HCT116 (cell line): Measurements from ENCODE around the gene CREBL2. TPM values are rescaled to one million over a fixed set of nuclear protein-coding genes. Genes with fewer than 3 reads are reported as not detected.

ENCODE experiments used
- ATAC-seq: fragments of 200-7000 bp; cut with Tn5 transposase; 2 replicates; pipeline ENCODE4 v1.9.1; 2020; ENCODE audit warnings: mild to moderate bottlenecking, moderate library complexity
- BruUV-seq: library from RNA; stranded (reverse); fragments of 400-500 nt; replicated peaks from 2 replicates; lab custom pipeline; 2021; lab: Mats Ljungman, UMichigan
- CTCF ChIA-PET: fragments of 300-600 bp; sonication (Branson Sonifier 250); formaldehyde crosslinking; loops from one replicate; lab custom pipeline; 2021; ENCODE audit warnings: antibody characterized with exemption; lab: Charles Lee
- POLR2A ChIA-PET: fragments of 300-600, 350-600 bp; sonication (Branson Sonifier 250); formaldehyde crosslinking; loops from one replicate; lab custom pipeline; 2021; ENCODE audit warnings: antibody characterized with exemption; lab: Charles Lee
- RAD21 ChIA-PET, 2 experiments: fragments of 300-600 bp; sonication (Branson Sonifier 250); formaldehyde crosslinking; loops; one replicate each; lab custom pipeline; 2023; ENCODE audit warnings: low total read pairs in 2 of 2; ENCODE audit not compliant: uncharacterized antibody in 2 of 2, unreplicated experiment in 2 of 2, low non-redundant PET in 1 of 2; lab: Charles Lee
- DNase-seq: peaks from one replicate; pipeline ENCODE4 v3.0.0-alpha.2; 2010; ENCODE audit warnings: low read depth, low spot score
- H2AFZ ChIP-seq: fragments of 200-600 bp; shearing (Covaris generic), sonication (generic); 2 replicates; pipeline ENCODE4 v1.6.1; 2017; ENCODE audit warnings: low read depth, mixed run types, mixed read lengths, antibody characterized with exemption, low read length; ENCODE audit not compliant: poor library complexity, severe bottlenecking
- H3K27ac ChIP-seq: 2 replicates; pipeline ENCODE4 v1.5.1; 2012; ENCODE audit warnings: low read depth, low read length
- H3K27me3 ChIP-seq: fragments of 200-600 bp; sonication (generic); 2 replicates; pipeline ENCODE4 v1.6.1; 2016; ENCODE audit warnings: mixed run types, low read length, mixed read lengths; ENCODE audit not compliant: insufficient read depth
- H3K36me3 ChIP-seq, 2 experiments: fragments of 200-500 bp in 1 of 2; fragments of 200-600 bp in 1 of 2; sonication (Bioruptor generic) in 1 of 2; sonication (generic) in 1 of 2; 2 replicates each; pipeline versions ENCODE4 v1.5.1 to v1.6.1; 2014 to 2016; ENCODE audit warnings: low read length in 2 of 2, inconsistent platforms in 1 of 2, mixed read lengths in 1 of 2, mixed run types in 1 of 2; ENCODE audit not compliant: insufficient read depth in 2 of 2, control insufficient read depth in 1 of 2
- H3K4me1 ChIP-seq, 2 experiments: fragments of 200-600 bp in 1 of 2; sonication (generic) in 1 of 2; 2 replicates each; pipeline versions ENCODE4 v1.5.1 to v1.6.1; 2012 to 2017; ENCODE audit warnings: low read length in 2 of 2, inconsistent platforms in 1 of 2, mild to moderate bottlenecking in 1 of 2, mixed read lengths in 1 of 2, mixed run types in 1 of 2, moderate library complexity in 1 of 2; ENCODE audit not compliant: insufficient read depth in 2 of 2, control insufficient read depth in 1 of 2
- H3K4me2 ChIP-seq: fragments of 200-600 bp; sonication (generic); 2 replicates; pipeline ENCODE4 v1.6.1; 2017; ENCODE audit warnings: mixed run types, low read length, mixed read lengths
- H3K4me3 ChIP-seq, 2 experiments: fragments of 200-600 bp in 1 of 2; sonication (generic) in 1 of 2; replicated peaks in 1 of 2; 2 replicates each; pipeline ENCODE4 v1.5.1; 2011 to 2016; ENCODE audit warnings: low read length in 2 of 2, control low read depth in 1 of 2, low read depth in 1 of 2, mild to moderate bottlenecking in 1 of 2, mixed read lengths in 1 of 2, mixed run types in 1 of 2
- H3K79me2 ChIP-seq: fragments of 200-600 bp; sonication (generic); 2 replicates; pipeline ENCODE4 v1.6.1; 2017; ENCODE audit warnings: mild to moderate bottlenecking, mixed run types, low read length, moderate library complexity, mixed read lengths; ENCODE audit not compliant: insufficient read depth
- H3K9ac ChIP-seq: fragments of 200-600 bp; sonication (generic); 2 replicates; pipeline ENCODE4 v1.6.1; 2016; ENCODE audit warnings: low read length, mixed read lengths
- H3K9me2 ChIP-seq: fragments of 200-600 bp; sonication (generic), shearing (Covaris generic); 2 replicates; pipeline ENCODE4 v1.6.1; 2017; ENCODE audit warnings: mixed run types, mild to moderate bottlenecking, moderate library complexity; ENCODE audit not compliant: insufficient read depth
- H3K9me3 ChIP-seq, 2 experiments: fragments of 200-500 bp in 1 of 2; fragments of 200-600 bp in 1 of 2; sonication (Bioruptor generic) in 1 of 2; sonication (generic) in 1 of 2; 2 replicates each; pipeline ENCODE4 v1.6.1; 2014 to 2017; ENCODE audit warnings: low read length in 2 of 2, mixed read lengths in 2 of 2, inconsistent platforms in 1 of 2, low read depth in 1 of 2, mild to moderate bottlenecking in 1 of 2, mixed run types in 1 of 2, moderate library complexity in 1 of 2; ENCODE audit not compliant: control insufficient read depth in 1 of 2, insufficient read depth in 1 of 2
- H4K20me1 ChIP-seq: fragments of 200-600 bp; sonication (generic), shearing (Covaris generic); 2 replicates; pipeline ENCODE4 v1.6.1; 2017; ENCODE audit warnings: mixed run types, mild to moderate bottlenecking, moderate library complexity; ENCODE audit not compliant: insufficient read depth
- CEBPB ChIP-seq: IDR thresholded peaks from 2 replicates; pipeline ENCODE4 v1.6.1; 2012; ENCODE audit warnings: low read depth
- EGR1 ChIP-seq: IDR thresholded peaks from 2 replicates; pipeline ENCODE4 v1.6.1; 2012; ENCODE audit warnings: low read depth
- ELF1 ChIP-seq: IDR thresholded peaks from 2 replicates; pipeline ENCODE4 v1.6.1; 2012; ENCODE audit warnings: low read depth, borderline replicate concordance
- EZH2 ChIP-seq: fragments of 200-600 bp; sonication (generic); IDR thresholded peaks from 2 replicates; pipeline ENCODE4 v1.6.1; 2017; ENCODE audit warnings: antibody characterized with exemption, mixed run types
- EZH2phosphoT487 ChIP-seq: fragments of 200-600 bp; IDR thresholded peaks from 2 replicates; pipeline ENCODE4 v1.6.1; 2018; ENCODE audit warnings: antibody characterized with exemption, borderline replicate concordance
- FOSL1 ChIP-seq: IDR thresholded peaks from 2 replicates; pipeline ENCODE4 v1.6.1; 2012; ENCODE audit warnings: low read depth
- JUND ChIP-seq: IDR thresholded peaks from 2 replicates; pipeline ENCODE4 v1.6.1; 2012
- POLR2AphosphoS5 ChIP-seq: IDR thresholded peaks from 2 replicates; pipeline ENCODE4 v1.6.1; 2011; ENCODE audit warnings: mild to moderate bottlenecking, low read depth, low read length, moderate library complexity
- SIN3A ChIP-seq: IDR thresholded peaks from 2 replicates; pipeline ENCODE4 v1.6.1; 2012; ENCODE audit warnings: low read depth
- TCF7L2 ChIP-seq: IDR thresholded peaks from 2 replicates; pipeline ENCODE4 v1.7.0; 2011; ENCODE audit warnings: borderline replicate concordance, inconsistent platforms; ENCODE audit not compliant: insufficient read depth, insufficient read length; ENCODE audit errors: extremely low read depth
- YY1 ChIP-seq: IDR thresholded peaks from 2 replicates; pipeline ENCODE4 v1.6.1; 2011; ENCODE audit warnings: low read length, low read depth, moderate library complexity, mild to moderate bottlenecking; ENCODE audit not compliant: insufficient replicate concordance; ENCODE audit errors: extremely low read depth
- ZNF274 ChIP-seq: fragments of 200-500 bp; sonication (Bioruptor generic); IDR thresholded peaks from 2 replicates; pipeline ENCODE4 v1.6.1; 2014; ENCODE audit warnings: mild to moderate bottlenecking, low read depth, low read length, inconsistent platforms
- intact Hi-C: fragments of 100-400 bp; cut with micrococcal nuclease; formaldehyde crosslinking; loops from 2 replicates; pipeline ENCODE4 v1.10.0; 2022
- total RNA-seq: library from RNA; stranded (reverse); gene quantifications from one replicate; pipeline ENCODE4 v1.2.1, GENCODE V29; 2021; ENCODE audit not compliant: unreplicated experiment
- TF ChIP-seq, protein P1 (sequence below): IDR thresholded peaks from 2 replicates; pipeline ENCODE4 v1.6.1; 2012
- TF ChIP-seq, protein P2 (sequence below): IDR thresholded peaks from 2 replicates; pipeline ENCODE4 v1.6.1; 2012
- TF ChIP-seq, protein P3 (sequence below), 3 experiments: fragments of 200-600 bp in 1 of 3; sonication (generic) in 1 of 3; IDR thresholded peaks in 2 of 3; conservative IDR thresholded peaks in 1 of 3; 2 replicates each; pipeline ENCODE4 v1.5.1; 2012 to 2017; ENCODE audit warnings: low read depth in 2 of 3, low read length in 2 of 3, antibody characterized with exemption in 1 of 3, borderline replicate concordance in 1 of 3, control low read depth in 1 of 3, mild to moderate bottlenecking in 1 of 3, mixed read lengths in 1 of 3, mixed run types in 1 of 3, moderate library complexity in 1 of 3; ENCODE audit not compliant: insufficient read depth in 1 of 3
- TF ChIP-seq, protein P4 (sequence below): IDR thresholded peaks from 2 replicates; pipeline ENCODE4 v1.6.1; 2012; ENCODE audit warnings: low read depth

CREBL2 gene
- total RNA-seq, 1 experiment from 2014 or later = 11.3 TPM

DNA sequence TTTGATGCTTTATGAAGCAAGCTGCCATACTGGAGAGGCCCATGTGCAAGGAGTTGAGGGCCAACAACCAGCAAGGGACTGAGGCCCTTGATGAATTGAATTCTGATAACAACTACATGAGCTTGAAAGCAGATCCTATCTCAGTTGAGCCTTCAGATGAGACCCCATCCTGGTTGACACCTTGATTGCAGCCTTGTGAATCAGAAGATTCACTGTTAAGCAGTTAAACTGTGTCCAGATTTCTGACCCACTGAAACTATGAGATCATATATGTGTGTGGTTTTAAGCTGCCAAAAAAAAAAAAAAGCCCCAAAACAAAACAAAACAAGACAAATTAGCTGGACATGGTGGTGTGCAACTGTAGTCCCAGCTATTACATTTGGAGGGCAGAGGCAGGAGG is 42.2 kb downstream of the CREBL2 start:
- DNase-seq (no peak), ATAC-seq (no peak)
- Histone ChIP-seq H3K4me1 (no peaks in the 10 kb centered on the region), H2AFZ (no peak overlapping the region), H4K20me1 (no peaks in the 10 kb centered on the region), H3K27ac (no peak overlapping the region), H3K9ac (no peak overlapping the region), H3K27me3 (no peaks in the 10 kb centered on the region), H3K9me2 (no peaks in the 10 kb centered on the region), H3K9me3 (peaks cover 4 to 11% of the 10 kb centered on the region in 2 experiments; a peak in 2 of 4 replicates), H3K36me3 (no peaks in the 10 kb centered on the region), H3K4me2 (no peak overlapping the region), H3K4me3 (no peak overlapping the region), H3K79me2 (no peaks in the 10 kb centered on the region)
- ChIA-PET POLR2A (no interaction called here), RAD21 (no interaction called here), CTCF (no interaction called here)
- intact Hi-C loops = no loop called here
- BruUV-seq = no TSS peak
- TF ChIP-seq, protein P1, sequence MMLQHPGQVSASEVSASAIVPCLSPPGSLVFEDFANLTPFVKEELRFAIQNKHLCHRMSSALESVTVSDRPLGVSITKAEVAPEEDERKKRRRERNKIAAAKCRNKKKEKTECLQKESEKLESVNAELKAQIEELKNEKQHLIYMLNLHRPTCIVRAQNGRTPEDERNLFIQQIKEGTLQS = no peak
- TF ChIP-seq TCF7L2 (no peak), YY1 (no peak), EZH2 (no peak), FOSL1 (no peak), SIN3A (no peak), EGR1 (no peak), POLR2AphosphoS5 (no peak), JUND (no peak), CEBPB (no peak), ZNF274 (no peak), EZH2phosphoT487 (no peak), ELF1 (no peak)
- TF ChIP-seq, protein P2, sequence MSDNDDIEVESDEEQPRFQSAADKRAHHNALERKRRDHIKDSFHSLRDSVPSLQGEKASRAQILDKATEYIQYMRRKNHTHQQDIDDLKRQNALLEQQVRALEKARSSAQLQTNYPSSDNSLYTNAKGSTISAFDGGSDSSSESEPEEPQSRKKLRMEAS = no peak
- TF ChIP-seq, protein P3, sequence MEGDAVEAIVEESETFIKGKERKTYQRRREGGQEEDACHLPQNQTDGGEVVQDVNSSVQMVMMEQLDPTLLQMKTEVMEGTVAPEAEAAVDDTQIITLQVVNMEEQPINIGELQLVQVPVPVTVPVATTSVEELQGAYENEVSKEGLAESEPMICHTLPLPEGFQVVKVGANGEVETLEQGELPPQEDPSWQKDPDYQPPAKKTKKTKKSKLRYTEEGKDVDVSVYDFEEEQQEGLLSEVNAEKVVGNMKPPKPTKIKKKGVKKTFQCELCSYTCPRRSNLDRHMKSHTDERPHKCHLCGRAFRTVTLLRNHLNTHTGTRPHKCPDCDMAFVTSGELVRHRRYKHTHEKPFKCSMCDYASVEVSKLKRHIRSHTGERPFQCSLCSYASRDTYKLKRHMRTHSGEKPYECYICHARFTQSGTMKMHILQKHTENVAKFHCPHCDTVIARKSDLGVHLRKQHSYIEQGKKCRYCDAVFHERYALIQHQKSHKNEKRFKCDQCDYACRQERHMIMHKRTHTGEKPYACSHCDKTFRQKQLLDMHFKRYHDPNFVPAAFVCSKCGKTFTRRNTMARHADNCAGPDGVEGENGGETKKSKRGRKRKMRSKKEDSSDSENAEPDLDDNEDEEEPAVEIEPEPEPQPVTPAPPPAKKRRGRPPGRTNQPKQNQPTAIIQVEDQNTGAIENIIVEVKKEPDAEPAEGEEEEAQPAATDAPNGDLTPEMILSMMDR (IDR thresholded peaks at IDR 0.05 in 2 of 3, conservative IDR thresholded peaks at IDR 0.05 in 1 of 3; ENCODE audit: borderline replicate concordance in 1 of 3, insufficient read depth in 1 of 3, low read depth in 2 of 3, low read length in 2 of 3) = no peak
- TF ChIP-seq, protein P4, sequence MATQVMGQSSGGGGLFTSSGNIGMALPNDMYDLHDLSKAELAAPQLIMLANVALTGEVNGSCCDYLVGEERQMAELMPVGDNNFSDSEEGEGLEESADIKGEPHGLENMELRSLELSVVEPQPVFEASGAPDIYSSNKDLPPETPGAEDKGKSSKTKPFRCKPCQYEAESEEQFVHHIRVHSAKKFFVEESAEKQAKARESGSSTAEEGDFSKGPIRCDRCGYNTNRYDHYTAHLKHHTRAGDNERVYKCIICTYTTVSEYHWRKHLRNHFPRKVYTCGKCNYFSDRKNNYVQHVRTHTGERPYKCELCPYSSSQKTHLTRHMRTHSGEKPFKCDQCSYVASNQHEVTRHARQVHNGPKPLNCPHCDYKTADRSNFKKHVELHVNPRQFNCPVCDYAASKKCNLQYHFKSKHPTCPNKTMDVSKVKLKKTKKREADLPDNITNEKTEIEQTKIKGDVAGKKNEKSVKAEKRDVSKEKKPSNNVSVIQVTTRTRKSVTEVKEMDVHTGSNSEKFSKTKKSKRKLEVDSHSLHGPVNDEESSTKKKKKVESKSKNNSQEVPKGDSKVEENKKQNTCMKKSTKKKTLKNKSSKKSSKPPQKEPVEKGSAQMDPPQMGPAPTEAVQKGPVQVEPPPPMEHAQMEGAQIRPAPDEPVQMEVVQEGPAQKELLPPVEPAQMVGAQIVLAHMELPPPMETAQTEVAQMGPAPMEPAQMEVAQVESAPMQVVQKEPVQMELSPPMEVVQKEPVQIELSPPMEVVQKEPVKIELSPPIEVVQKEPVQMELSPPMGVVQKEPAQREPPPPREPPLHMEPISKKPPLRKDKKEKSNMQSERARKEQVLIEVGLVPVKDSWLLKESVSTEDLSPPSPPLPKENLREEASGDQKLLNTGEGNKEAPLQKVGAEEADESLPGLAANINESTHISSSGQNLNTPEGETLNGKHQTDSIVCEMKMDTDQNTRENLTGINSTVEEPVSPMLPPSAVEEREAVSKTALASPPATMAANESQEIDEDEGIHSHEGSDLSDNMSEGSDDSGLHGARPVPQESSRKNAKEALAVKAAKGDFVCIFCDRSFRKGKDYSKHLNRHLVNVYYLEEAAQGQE = no peak
